A673 (cell line): ENCODE data around the gene TSSC4.

Experiments used
- EZH2 ChIP-seq: fragments of 200-600 bp; sonication (generic); IDR thresholded peaks from 2 replicates; pipeline ENCODE4 v1.6.1; 2017; ENCODE audit warnings: borderline replicate concordance, low read depth, mild to moderate bottlenecking, mixed read lengths, antibody characterized with exemption, low read length; ENCODE audit not compliant: poor library complexity, severe bottlenecking
- TF ChIP-seq, protein P1 (sequence below): fragments of 300-800, 200-600 bp; sonication (generic); conservative IDR thresholded peaks from 2 replicates; pipeline ENCODE4 v1.5.1; 2017; ENCODE audit warnings: low read depth, mild to moderate bottlenecking, antibody characterized with exemption, low read length, moderate library complexity, mixed read lengths

DNA sequence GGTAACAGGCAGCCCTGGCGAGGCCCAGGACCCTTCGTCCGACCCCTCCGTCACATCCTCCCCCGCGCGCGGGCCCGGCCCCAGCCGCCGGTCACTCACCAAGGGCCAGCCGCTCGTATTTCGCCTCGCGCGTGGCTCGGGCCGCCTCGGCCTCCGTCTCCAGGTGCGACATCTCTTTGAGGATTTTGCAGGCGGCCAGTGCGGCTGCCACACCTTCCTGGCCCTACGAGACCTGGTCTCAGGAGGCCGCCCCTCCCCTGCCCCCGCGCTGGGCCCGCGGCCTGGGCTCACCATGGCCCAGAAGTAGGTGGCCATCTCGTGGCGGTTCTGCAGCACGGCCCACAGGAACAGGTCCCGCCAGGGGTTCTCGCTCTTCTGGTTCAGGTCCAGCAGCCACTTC is 14.1 kb downstream of the TSSC4 start:
- TF ChIP-seq, protein P1, sequence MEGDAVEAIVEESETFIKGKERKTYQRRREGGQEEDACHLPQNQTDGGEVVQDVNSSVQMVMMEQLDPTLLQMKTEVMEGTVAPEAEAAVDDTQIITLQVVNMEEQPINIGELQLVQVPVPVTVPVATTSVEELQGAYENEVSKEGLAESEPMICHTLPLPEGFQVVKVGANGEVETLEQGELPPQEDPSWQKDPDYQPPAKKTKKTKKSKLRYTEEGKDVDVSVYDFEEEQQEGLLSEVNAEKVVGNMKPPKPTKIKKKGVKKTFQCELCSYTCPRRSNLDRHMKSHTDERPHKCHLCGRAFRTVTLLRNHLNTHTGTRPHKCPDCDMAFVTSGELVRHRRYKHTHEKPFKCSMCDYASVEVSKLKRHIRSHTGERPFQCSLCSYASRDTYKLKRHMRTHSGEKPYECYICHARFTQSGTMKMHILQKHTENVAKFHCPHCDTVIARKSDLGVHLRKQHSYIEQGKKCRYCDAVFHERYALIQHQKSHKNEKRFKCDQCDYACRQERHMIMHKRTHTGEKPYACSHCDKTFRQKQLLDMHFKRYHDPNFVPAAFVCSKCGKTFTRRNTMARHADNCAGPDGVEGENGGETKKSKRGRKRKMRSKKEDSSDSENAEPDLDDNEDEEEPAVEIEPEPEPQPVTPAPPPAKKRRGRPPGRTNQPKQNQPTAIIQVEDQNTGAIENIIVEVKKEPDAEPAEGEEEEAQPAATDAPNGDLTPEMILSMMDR: no peak
- TF ChIP-seq EZH2: no peak
